Ammon's horn (tissue), 1 donor: ENCODE results near the gene SRXN1.

Experiments
- DNase-seq: peaks from one replicate; pipeline ENCODE4 v3.0.0-alpha.2; 2016; ENCODE audit warnings: low spot score

Gene SRXN1

DNA sequence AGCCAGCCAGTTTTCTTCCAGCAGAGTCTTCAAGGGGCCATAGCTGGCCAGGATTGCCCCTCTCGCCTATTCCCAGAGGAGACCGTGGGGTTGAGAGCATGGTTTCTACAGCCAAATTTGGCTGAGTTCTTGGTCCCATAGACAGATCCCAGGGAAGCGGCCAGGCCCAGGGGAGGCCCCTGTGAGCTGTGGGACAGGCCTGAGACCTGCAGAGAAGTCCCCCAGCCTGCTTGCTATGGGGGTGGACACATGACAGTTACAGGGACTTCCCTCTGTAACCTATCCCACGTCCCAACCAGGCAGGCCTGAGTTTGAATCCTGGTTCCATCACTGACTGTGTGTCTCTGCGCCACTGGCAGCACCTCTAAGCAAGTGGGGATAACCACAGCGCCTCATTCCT is 45.5 kb downstream of the SRXN1 start:
- DNase-seq, result no peak

DNA sequence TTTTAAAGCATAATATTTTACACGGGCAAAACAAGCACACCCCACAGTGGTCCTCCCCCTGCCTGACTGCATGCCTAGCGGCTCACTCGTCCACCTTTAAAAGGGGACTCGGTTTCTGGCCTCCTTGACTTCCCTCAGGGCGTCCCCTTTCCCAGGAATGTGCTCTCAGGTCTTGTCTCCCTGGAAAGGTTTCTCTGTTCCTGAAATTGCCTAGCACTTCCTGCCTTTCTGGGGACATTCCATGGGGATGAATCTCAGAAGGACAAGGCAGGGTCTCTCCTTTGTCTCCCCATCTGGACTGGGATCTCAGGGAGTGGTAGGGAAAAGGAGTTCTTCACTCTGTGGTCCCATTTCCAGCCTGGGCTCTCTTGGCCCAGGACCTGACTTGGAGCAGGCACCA is 47.8 kb downstream of the SRXN1 start:
- no peak for DNase-seq

DNA sequence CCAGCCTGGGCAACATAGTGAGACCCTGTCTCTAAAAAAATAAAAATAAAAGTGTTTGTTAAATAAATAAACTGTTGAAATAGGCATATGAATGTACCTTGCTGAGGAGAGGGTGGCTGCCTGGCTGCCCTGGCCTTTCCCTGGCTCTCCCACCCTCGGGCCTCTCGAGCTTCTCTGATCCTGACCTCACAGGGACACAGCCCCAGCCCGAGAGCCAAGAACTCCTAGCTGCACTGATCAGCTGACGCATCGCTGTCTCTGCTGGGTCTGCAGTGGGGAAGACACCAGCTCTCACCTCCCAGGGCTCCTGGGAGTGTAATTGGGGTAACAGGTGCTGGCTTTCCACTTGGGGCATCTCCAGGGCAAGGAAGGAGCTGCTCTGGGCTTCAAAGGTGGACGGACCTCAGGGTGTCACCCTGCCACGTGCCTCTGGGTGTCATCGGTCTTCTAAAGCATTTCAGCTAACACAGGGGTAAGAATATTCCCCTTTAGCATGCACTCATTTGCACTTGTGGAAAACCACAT is 49.8 kb downstream of the SRXN1 start:
- DNase-seq, result no peak

DNA sequence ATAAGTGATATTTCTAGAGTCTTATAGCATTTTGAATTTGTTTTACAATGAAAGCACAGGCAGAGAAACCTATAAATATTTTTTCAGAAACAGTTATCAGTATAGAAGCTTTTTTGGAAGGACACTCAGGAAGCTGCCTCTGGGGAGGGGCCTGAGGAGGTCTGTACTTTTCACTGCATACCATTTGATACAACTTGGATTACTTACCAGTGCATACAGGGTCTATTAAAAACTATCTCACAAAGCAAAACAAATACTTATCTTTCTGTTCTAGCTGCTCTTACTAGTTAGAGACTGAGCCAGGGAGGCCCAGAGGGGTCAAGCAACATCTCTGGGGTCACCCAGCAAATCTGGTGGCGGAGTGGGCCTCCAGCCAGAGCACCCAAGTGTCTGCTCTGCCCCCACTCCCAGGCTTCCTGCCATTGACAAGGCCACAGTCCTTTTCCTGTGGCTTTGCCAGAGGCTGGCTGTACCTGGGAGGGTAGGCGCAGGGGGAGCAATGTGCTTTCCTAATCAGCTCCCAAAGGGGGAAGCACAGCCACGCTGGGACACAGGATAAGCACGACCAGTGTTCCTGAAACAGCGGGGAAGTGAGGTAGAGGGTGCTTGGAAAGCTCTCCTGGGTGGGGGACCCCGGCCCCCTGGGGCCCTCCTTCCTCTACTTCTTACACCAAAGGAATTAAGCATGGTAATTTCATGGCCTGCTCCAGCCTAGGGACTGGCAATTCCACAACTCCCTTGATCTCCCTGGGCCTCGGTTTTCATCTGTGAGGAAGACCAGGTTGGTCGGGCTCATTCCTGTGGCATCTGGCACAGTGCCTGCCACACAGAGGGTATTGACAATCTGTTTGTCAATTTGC is 50.7 kb downstream of the SRXN1 start:
- no peak for DNase-seq

DNA sequence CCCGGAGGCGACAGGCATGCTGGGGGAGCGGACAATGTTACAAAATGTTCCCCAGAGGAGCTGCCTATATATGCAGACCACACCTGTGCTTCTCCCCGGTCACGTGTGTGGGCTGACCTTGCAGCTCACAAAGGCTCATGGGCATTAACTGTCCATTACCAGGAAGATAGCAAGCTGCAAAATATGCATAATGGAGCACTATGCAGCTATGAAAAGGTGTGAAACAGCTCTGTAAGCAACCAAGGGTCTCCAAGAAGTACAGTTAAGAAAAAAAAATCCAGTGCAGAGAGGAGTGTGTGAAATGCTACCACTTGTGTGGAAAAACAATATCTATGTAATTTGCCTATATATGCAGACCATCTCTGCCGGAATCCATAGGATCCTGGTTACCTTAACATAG is 52.3 kb downstream of the SRXN1 start:
- DNase-seq, result no peak

DNA sequence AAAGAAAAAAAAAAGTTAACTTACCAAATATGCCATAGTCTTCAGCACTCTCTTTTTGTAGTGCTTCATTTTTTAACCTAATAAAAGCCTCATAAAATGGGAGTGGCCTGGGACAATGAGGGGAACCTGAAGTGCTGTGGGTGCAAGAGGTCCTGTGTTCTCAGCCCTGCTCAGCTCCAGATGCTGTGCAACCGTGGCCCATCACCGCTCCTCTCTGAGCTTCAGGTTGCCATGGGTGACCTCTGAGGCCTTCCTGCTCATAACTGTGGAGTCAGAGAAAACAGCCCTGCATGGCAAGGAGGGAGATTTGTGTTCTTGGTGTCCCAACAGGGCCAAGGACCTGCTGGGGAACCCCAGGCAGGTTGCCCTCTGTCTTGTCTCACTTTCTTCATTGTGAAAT is 52.9 kb downstream of the SRXN1 start:
- no peak for DNase-seq

DNA sequence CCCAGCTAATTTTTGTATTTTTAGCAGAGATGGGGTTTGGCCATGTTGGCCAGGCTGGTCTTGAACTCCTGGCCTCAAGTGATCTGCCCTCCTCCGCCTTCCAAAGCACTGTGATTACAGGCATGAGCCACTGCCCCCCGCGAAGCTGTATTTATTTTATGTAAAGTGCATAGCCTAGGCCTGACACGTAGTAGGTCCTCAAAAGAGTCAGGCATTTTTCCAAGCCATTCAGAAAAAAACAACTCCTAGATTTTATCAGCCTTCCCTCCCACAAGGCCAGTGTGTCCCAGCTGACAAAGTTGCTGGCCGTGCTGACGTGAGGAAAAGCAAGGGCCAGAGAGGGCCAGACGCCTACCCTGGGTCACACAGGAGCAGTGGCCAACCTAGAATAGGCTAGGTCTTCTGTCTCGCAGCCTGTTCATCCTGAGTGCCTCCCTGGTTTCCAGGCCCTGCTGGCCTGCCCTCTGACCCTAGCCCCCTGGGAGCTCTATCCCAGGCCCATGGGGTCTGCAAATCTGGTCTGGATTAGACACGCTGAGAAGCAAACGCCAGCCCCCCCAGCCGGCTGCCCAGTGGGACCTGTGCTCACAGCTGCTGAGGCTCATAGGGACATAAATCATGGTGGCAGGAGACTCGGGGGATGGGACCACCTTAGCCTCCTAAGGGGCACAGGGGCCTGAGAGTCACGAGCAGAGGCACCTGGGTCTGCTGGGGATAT is 54.7 kb downstream of the SRXN1 start:
- no peak for DNase-seq

DNA sequence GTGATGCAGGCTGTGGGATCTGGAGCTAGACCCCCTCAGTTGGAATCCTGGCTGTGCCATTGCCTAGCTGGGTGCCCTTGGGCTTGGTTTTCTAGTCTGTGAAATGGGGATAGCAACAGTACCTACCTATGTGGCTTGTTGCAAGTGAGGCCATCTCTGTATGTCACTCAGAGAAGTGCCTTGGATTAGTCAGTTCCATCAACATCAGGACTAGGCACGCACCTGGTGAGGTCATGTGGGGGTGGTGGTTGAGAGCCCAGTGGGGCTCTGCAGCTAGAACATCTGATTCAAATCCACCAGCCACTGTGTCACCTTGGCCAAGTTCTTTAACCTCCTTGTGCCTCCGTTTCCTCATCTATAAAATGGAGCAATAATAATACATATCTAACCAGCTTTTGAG is 55.4 kb downstream of the SRXN1 start:
- no peak for DNase-seq
